ENCODE results near the gene TNKS2. TPM values are rescaled to one million over a fixed set of nuclear protein-coding genes. Genes with fewer than 3 reads are reported as not detected.
"Not testable (repeated sequence)": the region's sequence is repeated elsewhere in the genome, so short reads cannot be mapped to it uniquely, and the experiment has no call there.

TNKS2 gene
- polyA plus RNA-seq, 4 donors, result 56.0 to 69.6 (median 62.5) TPM

DNA sequence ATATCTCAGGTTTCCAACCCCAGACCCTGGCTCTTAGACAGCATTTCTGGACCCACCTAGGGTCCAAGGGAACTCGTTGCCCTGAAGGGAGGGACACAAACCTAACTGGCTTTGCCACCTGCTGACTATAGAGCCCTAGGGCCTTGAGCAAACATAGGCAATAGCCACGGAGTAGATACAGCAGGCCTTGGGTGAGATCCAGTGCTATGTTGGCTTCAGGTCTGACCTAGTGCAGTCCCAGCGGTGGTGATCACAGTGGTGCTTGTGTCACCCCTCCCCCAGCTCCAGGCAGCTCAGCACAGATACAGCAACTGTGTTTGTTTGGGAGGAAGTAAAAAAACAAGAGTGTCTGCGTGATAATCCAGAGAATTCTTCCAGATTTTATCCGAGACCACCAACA is 9.7 kb upstream of the TNKS2 start:
- no peak for DNase-seq (ENCODE audit: low read depth in 4 of 4, low spot score in 3 of 4)

DNA sequence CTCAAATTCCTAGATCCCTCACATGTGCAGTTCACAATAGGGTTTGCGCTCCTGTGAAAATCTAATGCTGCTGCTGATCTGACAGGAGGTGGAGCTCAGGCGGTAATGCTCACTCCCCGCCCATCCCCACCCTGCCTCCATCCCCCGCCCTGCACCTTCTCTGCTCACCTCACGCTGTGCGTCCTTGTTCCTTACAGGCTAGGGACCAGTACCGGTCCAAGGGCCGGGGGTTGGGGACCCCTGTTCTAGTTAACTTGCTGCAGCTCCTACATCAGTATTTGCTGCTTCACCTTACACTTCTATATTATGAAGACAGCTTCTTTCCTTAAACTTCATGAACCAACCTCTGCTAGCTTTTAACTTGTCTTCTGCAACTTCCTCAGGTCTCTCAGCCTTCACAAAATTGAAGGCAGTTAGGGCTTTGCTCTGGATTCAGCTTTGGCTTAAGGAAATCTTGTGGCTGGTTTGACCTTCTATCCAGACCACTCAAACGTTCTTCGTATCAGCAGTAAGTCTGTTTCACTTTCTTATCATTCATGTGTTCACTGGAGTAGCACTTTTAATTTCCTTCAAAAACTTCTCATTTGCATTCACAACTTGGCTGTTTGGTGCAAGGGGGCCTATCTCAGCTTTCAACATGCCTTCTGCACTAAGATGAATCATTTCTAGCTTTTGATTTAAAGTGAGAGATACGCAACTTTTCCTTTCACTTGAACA is 1.7 kb upstream of the TNKS2 start:
- no peak for DNase-seq (ENCODE audit: low read depth in 4 of 4, low spot score in 3 of 4)

DNA sequence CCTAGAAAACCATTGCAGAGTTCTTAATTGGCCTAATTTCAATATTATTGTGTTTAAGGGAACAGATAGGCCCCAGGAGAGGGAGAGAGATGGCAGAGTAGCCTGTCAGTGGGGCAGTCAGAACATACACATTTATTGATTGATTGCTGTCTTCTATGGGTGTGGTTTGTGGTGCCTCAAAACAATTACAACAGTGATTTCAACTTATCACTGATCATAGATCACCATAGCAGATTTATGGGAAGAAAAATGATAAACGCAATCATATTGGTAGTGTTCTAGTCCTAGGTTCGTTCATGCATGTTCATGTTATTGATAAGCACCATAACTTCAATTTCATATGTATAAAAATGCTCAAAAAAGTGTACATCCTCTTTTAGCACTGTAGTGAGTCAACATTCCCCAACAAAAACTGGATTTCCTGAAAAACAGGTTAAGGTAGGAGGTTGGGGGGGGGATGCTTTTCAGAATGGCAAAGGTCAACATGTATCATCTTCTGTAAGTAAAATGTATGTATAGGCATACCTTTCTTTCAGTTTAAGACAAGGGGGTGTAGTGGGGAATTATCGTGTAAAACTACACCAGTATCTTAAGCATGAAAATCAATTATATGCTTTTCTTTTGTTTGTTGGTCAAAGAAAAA is 1.1 kb upstream of the TNKS2 start:
- DNase-seq (ENCODE audit: low read depth in 4 of 4, low spot score in 3 of 4), result no peak

GRCh38 chr10:91798649-91799611 is 704 bp downstream of the TNKS2 start:
- DNase-seq (ENCODE audit: low read depth in 4 of 4, low spot score in 3 of 4), result peak in 1 of 4 donors; percentile 39

- DNase-seq (ENCODE audit: low read depth in 4 of 4, low spot score in 3 of 4), result no peak
These were observed 1.4 kb downstream of the TNKS2 start for GRCh38 chr10:91799612-91799975.

- no peak for DNase-seq (ENCODE audit: low read depth in 4 of 4, low spot score in 3 of 4)
These were observed 2.0 kb downstream of the TNKS2 start for GRCh38 chr10:91800182-91800581.

DNA sequence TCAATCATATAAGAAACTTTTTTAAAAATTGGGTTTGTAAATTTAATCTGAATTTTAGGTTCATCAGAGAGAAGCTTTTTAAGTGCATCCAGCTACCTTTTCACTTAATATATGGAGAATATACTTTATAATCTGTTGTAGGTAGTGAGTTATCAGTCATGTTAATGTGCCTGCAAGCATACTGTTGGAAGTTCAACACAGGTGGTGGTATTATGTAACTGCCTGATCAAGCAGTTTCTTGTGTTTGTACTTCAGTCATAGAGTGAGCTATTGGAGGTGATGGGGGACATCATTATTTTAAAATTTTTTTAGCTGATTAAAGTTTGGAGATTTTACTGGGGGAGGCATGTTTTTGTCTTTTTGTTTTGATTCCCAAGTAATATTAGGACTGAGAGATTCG is 2.5 kb downstream of the TNKS2 start:
- no peak for DNase-seq (ENCODE audit: low read depth in 4 of 4, low spot score in 3 of 4)

GRCh38 chr10:91803386-91804125 is 5.3 kb downstream of the TNKS2 start:
- DNase-seq (ENCODE audit: low read depth in 4 of 4, low spot score in 3 of 4), result no peak

GRCh38 chr10:91804126-91804510 is 5.9 kb downstream of the TNKS2 start:
- DNase-seq (ENCODE audit: low read depth in 4 of 4, low spot score in 3 of 4), result no peak

- DNase-seq (ENCODE audit: low read depth in 4 of 4, low spot score in 3 of 4), result no peak
These were observed 7.0 kb downstream of the TNKS2 start for GRCh38 chr10:91805110-91805838.

DNA sequence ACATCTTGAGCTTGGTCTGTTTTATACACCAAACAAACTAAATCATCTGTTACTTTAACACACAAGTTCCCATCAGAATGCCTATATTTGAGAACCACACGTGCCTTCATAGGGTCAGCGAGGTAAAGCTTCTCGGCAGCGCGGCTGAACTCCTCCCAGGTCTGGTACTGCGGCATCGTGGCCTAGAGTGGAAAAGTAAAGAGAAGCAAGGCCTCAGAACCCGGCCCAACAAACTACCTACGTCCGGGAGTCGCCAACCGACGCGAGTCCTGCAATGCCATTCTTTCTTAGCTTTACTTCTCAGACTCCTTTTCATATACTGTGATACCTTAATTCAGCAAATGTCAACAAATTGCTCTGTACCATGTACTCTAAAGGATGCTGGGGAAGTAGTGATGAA is 9.0 kb downstream of the TNKS2 start:
- not testable (repeated sequence) for DNase-seq (ENCODE audit: low read depth in 4 of 4, low spot score in 3 of 4)

DNA sequence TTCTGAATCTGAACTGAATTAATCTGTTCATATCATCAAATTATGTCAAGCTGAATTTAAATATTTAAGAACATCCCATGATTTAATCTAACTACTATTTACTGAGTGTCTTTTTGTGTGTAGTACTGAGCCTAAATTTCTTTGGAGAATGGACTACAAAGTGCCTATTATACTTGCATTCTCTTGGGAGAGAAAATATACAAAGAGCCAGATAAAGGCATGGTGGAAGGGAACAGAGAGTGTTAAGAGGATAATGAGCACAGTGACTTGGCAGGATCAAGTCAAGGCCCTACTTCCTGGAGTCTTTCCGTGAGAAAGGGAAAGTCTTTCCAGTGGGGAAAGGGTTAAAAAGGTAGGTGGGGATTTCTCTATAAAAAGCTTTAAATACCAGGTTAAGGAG is 15.0 kb downstream of the TNKS2 start:
- DNase-seq (ENCODE audit: low read depth in 4 of 4, low spot score in 3 of 4), result no peak

- no peak for DNase-seq (ENCODE audit: low read depth in 4 of 4, low spot score in 3 of 4)
These were observed 18.8 kb downstream of the TNKS2 start for GRCh38 chr10:91816981-91817380.

GRCh38 chr10:91820144-91820543 is 21.9 kb downstream of the TNKS2 start:
- no peak for DNase-seq (ENCODE audit: low read depth in 4 of 4, low spot score in 3 of 4)

- no peak for DNase-seq (ENCODE audit: low read depth in 4 of 4, low spot score in 3 of 4)
These were observed 25.9 kb downstream of the TNKS2 start for GRCh38 chr10:91824076-91824475.

DNA sequence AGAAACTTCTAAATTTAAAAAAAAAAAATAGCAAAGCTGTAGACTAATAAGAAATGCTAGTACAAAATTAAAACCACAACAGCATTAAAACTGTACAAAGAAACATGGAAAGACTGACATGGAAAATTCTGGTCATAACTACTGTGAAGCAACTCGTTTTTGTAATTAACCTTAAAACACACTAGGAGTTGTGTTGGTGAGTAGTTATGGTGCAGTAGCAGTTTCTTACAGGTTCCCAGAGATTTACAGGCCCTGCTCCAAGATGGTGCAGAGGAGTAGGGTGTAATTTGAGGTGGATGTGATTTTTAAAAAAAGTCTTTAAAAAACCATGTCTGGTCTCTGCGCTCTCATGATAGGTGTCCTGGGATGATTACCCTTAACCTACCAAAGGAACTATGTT is 31.0 kb downstream of the TNKS2 start:
- no peak for DNase-seq (ENCODE audit: low read depth in 4 of 4, low spot score in 3 of 4)

GRCh38 chr10:91838199-91838598 is 40.0 kb downstream of the TNKS2 start:
- no peak for DNase-seq (ENCODE audit: low read depth in 4 of 4, low spot score in 3 of 4)

DNA sequence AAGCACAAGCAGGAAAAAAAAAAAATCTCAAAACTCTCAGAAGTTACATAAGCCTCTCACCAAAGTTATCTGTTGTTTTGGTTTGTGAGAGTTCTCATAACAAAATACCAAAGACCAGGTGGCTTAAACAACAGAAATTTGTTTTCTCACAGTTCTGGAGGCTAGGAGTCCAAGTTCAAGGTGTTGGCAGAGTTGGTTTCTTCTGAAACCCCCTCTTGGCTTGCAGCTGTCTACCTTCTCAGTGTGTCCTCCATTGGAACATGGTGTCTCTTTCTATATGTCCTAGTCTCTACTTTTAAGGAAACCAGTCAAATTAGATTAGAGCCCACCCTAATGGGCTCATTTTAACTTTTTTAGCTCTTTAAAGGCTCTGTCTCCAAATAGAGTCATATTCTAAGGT is 44.9 kb downstream of the TNKS2 start:
- no peak for DNase-seq (ENCODE audit: low read depth in 4 of 4, low spot score in 3 of 4)

DNA sequence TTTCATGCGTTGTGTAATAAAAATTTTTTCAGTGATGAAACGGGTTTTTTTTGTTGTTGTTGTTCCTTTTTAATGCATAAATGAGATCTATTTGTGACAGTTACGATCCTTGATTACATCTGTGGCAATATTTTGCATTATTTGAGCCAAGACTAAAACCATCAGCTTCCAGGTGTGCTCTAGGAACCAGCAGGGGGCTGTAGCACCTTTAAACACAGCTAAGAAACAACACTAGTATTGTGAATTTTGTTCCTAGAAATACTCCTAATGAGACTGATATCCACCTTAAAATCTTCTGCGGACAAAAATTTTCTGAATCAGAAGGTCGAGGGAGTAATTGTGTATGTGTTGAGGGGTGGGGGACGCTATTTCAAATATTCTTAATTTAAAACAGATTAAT is 58.4 kb downstream of the TNKS2 start:
- DNase-seq (ENCODE audit: low read depth in 4 of 4, low spot score in 3 of 4), result no peak

GRCh38 chr10:91860885-91861284 is 62.7 kb downstream of the TNKS2 start:
- DNase-seq (ENCODE audit: low read depth in 4 of 4, low spot score in 3 of 4), result no peak

Measured in left renal pelvis (tissue), 4 donors.